Activated CD4-positive, CD25-positive, alpha-beta regulatory T cell treated with anti-CD3 and anti-CD28 coated beads, Interleukin-2, amount 50 U/mL, for 24 hours (primary cell): Measurements from ENCODE around the gene NFYC.
A peak's percentile ranks its signal among the peaks of the same experiment; 100 is the strongest.

Experiments
- ATAC-seq, 2 donors: fragments of 150-1000 bp; cut with Tn5 transposase; one replicate each; pipeline ENCODE4 v1.10.0; 2021; ENCODE audit warnings: mild to moderate bottlenecking in 1 of 2, moderate library complexity in 1 of 2

Gene NFYC

DNA sequence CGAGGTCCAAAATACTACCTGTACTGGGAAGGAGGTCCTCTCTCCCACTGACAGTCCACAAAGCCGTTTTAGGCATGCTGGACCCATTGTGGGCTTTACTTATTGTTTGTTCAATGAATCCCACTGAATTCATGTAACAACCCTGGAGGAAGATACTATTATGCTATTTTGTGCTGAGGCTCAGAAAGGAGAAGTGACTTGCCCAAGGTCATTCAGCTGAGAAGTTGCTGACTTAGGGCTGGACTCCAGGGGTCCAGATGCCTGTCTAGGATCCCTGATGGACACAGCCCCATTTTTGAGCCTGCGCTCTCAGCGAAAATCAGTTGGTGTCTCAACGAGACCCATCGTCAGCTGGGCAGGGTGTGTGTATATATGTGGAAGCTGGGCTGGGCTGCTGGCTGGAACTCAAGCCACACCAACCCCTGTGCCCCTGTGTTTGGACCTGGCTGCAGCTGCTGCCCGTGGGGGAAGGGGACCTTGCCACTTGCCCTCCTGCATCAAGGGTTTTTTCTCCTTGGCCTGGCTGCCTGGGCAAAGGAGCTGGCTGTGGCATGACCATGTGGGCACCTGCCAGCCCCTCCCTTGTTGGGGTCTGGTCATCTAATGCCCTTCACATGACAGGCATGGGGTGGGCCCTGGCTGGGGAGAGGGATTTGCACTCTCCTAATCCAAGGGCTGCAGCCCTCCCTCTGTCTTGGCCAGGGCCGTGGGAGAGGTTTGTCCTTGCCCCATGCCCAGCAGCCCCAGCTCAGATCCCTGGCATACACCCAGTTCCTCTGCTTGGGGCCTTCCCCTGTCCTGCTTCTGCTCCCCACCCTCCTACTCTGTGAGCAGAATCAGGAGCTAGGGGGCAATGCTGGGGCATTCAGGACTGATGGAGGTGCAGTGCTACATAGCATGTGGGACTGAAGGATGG lies 107.1 kb downstream of the NFYC start:
- no peak for ATAC-seq

DNA sequence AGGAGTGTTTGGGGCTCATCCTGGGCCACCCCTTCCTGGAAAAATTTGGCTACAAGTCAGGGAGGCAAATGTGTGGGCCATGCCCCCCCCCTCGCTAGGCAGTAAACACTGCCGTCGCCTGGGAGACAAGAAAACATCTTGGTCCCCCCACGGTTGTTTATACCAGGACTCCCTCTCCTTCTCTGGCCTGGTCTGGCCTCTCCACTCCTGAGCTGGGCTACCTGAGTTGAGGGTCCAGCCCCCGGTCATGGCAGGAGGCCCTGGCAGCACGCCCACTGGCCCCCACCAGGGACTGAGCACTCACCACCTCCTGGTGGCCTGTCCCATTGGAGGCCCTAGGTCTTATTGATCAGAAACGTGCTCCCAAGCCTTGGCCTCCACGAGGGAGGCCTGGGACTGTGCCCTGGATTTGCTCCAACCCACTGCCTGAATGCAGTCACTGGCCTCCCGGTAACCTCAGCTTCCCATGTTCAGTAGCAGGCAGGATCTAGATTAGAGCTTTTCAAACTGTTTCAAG lies 107.9 kb downstream of the NFYC start:
- no peak for ATAC-seq

DNA sequence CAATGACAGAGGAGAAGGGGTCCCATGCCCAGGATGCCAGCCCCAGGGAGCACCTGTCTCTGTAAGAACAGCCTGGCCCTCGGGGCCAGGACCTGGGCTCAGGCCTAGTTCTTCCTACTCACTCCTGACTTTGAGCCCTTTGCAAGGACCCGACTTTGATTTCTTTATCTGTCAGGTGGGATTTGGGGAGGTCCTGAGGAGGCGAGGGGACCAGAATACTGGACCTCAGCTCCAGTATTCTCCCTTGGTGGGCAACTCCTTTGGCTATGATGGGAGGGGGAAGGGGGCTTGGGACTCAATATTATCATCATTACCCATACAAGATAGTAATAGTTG lies 110.2 kb downstream of the NFYC start:
- no peak for ATAC-seq

DNA sequence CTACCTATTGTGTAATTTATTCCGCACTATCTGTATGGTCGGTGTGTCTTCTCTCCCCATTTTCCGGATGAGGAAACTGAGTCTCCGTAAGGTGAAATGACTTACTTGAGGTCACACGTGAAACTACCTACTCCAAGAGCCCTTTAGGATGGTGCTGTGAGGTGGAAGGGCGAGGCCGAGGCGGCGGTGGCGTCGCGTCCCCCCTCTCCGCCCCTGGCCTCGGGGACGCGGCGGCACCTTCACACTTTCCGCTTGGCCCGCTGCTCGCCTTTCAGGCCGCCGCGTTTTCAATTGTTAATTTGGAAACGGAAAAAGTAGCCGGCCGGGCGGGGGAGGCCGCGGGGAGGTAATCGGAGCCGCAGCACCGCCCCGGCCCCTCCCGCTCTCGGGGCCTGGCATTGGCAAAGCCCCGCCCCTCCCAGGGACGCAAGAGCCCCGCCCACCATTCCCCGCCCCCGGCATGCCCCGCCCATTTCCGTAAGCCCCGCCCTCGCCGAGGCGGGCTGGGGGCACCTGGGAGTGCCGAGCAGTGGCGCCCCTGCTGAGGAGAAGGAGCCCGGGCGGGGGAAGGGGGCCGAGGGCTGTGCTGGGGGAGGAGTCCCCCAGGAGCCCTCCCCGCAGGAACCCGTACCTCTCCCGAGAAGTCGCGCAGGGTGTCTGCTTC lies 110.7 kb downstream of the NFYC start:
- peak; percentile 76 to 78 for ATAC-seq

DNA sequence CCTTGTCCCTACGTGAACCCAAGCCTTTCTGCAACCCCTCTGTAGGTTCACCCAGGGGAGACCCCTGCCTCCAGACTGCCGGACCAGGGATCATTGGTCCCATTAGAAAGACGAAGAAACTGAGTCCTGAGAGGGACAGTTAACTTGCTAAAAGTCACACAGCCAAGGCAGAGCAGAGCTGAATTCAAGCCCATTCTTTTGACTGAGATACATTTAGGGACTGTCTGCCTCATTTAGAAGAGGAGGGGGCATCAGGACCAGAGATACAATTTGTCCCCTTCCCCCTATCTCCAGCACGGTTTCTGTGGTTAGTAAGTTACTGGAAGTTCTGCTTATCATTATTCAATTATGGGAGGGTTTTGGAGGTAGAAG lies 111.2 kb downstream of the NFYC start:
- no peak for ATAC-seq

DNA sequence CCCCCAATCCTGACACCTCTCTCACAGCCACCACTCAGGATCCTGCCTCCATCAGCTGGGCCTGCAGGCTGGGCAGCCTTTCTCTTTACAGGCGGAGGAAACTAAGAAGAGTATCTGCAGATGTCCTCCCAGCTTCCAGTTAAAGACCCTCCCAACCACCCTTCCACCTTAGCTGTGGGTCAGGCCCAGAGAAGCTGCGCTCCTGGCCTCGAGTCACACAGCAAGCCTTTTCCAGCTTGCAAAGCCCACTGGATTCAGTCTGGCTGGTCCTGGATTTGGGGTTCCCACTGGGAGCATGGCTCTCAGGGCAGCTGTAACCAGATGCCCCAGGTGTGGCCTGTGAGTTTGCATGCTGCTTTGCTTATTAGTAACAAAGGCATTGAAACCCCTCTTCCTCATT lies 111.9 kb downstream of the NFYC start:
- ATAC-seq, result no peak

DNA sequence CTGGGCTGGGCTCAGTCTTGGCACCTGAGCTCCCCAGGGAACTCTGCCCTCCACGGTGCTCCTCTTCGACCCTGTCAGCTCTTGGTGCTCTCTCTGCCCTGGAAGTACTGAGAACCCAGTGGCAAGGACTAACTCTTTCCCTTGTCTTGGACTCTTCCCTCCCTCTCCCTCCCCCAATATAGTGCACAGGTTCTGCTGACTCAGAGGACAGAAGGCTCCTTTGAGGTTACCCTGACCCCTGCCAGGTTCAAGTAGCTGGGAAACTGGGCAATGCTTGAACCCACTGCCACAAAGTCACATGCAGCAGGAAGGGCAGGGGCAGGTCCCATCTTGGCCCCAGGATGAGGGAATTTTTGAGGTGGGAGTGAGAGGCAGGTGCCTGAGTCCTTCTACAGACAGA lies 112.4 kb downstream of the NFYC start:
- no peak for ATAC-seq

DNA sequence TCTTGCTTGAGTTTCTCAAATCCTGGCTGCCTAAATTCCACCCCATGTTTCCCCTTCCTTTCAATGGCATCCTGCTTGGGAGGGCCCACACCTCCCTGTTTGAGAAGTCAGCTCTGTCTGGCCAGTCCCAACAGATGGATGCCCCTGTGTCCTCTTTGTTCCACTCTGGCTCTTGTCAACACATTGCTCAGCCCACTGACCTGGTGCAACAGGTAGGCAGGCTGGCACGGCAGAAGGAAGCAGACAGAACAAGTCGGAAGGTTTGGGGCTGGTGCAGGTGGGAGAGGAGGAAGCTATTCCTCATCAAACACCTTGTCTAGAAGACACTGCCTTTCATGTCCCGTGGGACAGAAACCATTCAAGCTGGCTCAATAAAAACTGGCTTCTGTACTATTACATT lies 114.7 kb downstream of the NFYC start:
- no peak for ATAC-seq

DNA sequence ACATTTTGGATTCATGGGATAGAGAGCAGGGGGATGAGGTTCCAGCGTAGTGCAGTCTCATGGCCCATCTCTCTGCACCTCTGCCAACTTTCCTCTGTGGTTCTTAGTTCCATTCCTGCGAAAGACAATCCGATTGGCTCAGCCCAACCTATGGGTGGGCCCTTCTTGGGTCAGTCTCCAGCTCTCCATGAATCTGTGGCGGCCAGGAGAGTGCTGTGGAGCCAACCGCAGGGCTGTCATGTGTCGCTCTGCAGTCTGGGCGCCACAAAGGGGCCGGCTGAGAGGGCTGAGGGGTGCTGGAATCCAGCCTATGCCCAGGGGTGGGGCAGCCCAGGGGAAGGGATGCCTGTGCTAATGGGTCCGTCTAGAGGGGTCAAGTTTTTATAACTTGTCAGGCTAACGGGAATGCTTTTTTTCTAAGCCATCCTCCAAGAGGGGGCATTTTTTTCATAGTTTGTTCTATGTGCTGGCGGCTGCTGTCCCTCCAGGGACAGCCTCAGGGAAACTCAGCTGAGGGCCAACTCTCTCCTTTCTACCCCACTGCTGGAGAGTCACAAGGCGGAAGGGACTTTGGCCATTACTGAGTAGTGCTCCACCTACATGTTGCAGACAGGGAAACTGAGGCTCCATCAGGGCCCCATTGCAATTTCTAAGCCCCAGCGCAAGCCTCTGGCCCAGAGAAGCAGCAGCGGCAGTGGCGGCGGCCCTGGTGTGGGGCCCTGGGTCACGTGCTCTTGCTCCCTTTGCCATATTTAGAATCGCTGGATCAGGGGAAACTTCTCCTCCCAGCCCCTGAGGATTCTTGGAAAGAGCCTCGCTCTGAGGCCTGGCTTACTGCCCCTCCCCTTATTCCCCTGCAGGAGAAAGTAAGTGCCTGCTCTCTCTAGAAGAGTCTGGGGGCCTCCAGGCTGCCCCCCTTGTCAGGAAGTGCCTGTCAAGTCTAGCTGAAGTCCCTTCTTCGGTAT lies 115.5 kb downstream of the NFYC start:
- no peak for ATAC-seq

DNA sequence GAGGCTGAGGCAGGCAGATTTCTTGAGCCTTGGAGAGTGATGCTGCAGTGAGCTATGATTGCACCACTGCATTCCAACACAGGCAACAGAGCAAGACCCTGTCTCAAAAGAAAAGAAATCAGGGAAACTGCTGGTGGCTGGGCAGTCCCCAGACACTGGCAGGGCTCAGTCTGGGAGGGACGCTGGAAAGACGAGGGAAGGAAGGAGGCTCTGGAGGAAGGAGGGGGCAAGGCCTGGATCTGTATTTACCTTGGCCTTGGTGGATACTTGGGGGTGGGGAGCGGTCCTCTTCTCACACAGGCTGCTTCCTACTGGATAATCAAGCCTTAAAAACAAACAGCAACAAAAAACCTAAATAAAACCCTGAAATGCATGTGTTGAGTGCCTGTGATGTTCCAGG lies 116.5 kb downstream of the NFYC start:
- ATAC-seq, result no peak

DNA sequence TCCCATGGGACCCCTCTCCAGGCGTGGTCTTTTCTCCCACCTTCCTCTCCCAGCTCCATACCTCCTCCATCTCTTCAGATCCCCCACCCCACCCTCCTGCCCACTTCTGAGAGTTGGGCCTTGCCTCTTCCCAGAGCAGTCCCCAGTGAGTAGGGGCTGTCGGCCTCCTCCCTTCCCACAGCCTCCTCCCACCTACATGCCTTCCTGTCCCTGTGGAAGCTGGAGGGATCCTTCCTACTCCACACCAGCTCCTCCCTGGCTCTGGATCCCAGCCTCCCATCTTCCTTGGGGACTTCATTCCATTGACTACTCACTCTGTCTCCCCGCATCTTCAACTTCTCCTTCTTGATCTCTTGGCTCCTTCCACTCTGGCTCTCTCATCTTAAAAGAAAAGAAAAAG lies 116.9 kb downstream of the NFYC start:
- ATAC-seq, result no peak

DNA sequence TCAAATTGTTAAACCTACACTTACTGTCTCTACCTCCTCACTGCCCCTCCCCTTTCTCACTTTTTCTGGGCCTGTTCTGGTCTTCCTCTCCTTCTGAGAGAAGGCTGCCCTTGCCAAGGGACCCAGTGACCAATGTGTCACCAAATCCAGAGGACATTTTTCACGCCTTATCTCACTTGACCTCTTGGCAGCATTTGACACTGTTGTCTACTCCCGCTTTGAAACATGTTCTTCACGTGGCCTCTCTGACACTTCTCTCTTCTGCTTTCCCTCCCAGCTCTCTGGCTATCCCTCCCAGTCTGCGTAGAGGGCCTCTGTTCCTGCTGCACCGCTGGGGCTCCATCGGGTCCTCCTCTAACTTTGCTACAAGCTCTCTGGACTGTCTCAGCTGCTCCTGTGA lies 117.4 kb downstream of the NFYC start:
- ATAC-seq, result no peak

DNA sequence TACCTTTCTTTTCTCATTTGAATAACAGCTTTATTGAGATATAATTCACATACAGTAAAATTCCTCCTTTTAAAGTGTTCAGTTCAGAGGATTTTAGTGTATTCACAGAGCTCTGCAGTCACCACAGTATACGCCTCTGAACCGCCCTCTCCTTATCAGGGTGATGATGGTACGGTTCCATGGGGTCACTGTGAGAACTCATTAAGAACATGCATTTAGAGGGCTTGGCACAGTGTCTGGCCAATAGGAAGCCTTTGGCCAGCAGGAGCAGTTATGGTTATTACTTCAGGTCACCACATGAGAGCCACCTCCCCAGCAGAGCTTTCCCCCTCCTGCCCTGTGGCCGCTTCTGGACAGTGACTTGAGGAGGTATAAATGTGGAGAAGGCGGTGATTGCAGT lies 119.4 kb downstream of the NFYC start:
- ATAC-seq, result no peak

DNA sequence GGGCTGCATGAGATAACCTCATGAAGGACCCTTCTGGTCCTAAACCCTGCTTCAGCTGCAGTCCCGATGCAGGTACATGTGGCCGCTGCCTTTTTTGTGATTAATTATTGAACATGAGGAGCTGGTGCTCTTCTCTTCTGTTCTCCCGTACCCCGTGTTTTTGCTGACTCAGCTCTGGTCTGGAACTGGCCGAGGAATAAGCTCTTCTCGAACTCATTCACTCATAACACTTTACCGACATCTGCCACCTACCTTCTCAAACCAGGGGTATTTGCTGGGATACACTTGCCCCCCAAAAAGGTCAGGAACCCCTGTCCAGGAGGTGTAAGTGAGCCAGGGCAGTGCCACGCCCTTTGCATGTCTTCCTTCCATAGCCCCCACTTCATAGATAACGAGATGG lies 123.9 kb downstream of the NFYC start:
- no peak for ATAC-seq

DNA sequence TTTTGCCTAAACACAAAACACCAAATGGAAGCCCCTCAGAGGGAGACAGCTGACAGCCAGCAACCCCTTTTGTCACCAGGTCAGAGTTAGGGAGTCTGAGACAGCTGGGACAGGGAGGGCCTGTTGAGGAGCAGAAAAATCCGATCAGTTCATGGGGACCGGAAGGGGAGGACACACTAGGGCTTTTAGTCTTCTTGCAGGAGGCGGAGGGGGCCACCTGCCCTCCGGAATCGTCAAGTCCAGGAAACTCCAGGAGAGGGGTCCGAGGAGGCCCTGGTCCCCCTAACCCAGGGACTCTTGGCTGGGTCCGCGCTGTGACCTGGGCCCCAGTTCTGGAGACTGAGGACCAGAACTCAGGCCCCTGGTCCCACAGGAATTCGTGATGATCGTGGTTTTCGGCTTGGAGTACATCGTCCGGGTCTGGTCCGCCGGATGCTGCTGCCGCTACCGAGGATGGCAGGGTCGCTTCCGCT lies 126.3 kb downstream of the NFYC start:
- ATAC-seq, result no peak

DNA sequence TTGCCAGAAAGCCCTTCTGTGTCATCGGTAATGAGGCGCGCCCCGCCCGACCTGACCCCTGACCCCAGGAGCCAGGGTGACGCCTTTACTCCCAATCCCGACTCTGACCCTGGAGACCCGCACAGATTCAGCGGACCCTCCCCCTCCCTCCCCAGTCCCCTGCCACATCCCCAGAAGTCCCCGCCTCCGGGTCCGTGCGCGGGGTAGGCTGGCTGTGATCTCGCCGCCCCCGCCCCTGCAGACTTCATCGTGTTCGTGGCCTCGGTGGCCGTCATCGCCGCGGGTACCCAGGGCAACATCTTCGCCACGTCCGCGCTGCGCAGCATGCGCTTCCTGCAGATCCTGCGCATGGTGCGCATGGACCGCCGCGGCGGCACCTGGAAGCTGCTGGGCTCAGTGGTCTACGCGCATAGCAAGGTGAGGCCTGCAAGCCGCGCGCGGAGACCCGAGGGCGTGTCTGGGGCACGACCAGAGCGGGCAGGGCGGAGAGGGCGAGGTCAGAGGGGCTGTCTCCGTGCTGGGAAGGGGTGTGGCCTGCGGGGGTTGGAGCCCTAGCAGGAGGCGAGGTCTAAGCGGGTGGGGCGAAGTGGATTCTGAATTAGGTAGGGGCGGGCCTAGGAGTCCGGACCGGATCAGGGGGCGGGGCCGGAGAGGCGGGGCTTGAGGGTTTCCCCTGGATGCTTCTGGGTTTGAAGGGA lies 126.9 kb downstream of the NFYC start:
- peak; percentile 95 to 97 for ATAC-seq

DNA sequence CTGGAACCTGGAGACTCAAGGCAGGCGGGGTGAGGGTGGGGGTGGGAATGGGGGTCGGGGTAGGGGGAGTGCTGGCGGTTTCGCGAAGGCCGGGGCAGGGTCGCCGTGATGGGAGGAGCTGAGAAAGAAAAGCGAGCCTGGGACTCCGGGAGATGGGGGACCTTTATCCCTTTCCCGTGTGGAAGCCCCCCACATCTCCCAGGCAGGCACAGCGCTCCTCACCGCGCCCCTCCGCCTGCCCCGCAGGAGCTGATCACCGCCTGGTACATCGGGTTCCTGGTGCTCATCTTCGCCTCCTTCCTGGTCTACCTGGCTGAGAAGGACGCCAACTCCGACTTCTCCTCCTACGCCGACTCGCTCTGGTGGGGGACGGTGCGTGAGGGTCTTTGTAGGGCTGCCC lies 127.6 kb downstream of the NFYC start:
- no peak for ATAC-seq

DNA sequence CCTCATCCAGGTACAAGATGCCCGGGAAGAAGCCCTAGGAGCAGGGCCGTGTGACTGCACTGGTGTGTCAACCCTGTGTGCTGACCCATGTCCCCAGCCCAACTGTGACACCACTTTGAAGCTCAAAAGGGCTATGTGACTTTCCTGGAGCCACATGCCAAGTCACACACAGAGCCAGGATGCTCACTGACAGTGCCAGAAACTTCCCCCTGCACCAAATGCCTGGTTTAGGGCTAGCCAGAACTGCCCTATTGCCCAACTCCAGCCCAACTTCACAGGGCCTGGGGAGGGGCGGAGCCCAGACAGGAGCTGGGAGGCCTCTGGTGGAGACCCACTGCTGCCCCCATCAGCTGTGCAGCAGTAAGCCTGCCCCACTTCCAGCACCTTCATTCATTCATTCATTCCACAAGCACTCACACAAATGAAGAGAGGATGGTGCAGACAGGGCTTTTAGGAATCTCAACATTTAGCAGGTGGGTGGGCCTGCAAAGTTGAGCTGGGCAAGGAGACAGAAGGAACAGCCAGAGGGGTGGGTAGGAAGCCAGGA lies 128.8 kb downstream of the NFYC start:
- ATAC-seq, result no peak
